Ecto neural progenitor cell (in vitro differentiated cells): ENCODE results near the gene LTO1.

Source experiments
- DNase-seq: peaks from one replicate; pipeline ENCODE4 v3.0.0-alpha.2; 2018; ENCODE audit warnings: low spot score

The LTO1 gene

DNA sequence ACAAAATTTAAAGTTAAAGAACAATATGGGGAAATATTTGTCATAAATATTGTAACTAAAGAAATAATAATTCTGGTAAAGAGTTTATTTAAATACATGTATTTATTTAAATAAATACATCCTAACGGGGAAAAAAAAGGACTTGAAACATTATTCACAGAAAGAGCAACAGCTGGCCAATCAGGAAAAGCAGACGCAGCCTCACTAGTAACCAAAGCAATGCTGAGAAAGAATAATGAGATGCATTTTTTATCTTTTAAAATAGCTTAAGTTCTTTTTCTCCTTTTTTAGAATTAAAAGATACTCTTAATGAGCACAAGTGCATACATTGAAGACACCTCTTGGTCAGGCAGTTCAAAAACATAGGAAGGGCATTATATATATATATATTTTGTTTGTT, 2.6 kb upstream of the LTO1 start:
- DNase-seq, result no peak

DNA sequence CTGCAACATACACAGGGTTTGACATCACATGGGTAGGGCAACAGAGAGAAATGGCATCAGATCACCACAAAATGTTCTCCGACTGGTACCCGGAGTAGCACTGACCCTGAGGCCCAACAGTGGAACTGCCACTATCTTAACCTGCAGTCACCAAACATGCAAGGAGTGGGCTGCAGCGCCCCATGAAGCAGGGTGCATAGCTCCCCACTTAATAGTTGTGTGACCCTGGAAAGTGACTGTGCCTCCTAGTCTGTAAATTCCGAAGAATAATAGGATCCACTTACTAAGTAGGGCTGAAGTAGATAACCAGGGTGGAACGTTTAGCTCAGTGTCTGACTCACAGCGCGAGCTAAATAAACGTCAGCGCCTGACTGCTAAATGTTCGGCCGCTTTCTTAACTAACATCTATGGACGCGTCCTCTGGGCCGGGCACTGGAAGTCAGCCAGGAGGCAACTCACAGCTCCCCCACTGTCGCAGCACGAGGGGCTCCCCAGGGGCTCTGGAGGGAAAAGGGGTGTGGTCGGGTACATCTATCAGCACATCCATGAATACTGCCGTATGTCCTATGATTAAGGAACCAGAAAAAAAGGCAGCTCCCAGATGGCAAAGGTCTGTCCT, 777 bp downstream of the LTO1 start:
- no peak for DNase-seq

- no peak for DNase-seq
Observed at GRCh38 chr11:69671734-69672465, 3.3 kb downstream of the LTO1 start.

DNA sequence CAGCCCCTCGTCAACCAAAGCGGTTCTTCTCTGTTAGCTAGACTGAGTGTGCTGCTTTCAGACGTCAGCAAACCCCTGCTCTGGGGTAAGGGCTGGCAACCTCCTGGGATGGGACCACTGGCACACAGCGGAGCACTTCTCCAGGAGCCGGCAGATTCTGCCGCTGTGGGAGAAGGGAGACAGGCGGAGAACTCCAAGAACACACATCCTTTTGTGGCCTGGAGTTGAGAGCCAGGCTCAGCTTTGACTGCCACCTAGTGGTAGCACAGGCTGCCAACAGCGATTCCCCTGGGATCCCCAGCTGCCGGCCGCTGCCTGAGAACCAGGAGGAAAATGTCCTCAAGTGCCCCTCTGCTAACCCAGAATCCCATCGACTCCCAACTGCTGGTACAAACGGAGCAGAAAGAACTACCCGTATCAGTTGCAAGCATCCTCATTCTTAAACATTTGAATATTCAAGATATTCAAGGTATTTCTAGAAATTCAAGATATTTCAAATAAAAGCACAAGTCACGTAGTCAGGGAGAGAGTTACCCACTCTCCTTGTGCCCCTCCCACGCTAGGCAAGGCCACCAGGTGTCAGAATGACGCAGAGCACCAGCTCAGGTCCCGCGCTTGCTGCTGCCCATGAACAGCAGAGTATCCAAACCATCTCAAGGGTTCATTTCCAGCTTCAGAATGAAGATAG, 4.9 kb downstream of the LTO1 start:
- peak; percentile 91 for DNase-seq

GRCh38 chr11:69669486-69669885, 5.7 kb downstream of the LTO1 start:
- DNase-seq, result no peak

- DNase-seq, result no peak
Observed at GRCh38 chr11:69667619-69668604, 7.2 kb downstream of the LTO1 start.

DNA sequence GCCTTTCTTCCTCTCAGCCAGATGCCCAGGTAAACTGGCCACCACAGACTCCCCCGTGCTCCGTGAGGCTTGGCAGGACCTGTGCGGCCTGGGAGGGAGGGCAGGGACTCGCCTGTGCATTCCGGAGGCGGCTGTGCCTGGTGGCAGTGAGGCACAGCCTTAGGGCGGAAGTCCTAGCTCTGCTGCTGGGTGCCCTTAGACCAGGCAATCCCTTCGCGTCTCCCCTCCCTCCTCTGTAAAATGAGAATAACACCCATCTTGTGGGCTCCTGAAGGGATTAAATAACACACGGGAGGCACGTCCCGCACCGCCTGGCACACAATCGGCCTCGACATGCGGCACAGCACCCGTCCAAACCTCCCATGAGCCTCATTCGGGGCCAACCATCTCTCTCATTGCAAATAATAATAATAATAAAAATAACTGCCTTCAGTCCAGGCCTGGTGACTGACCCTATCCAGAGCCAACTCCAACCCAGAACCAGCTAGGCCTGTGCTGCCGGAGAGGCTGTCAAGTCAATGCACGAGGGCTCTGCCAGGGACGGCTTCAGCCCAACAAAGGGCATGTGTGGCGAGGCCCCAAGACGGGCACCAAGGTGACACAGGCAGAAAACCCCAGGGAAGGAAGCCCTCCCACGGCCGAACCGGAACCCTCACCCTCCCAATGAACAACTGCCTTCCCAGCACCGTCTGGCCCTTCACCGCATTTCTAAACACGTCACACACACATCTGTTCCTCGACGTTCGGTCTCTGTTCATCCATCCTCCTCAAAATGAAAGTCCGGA, 8.2 kb downstream of the LTO1 start:
- DNase-seq, result peak; percentile 35

DNA sequence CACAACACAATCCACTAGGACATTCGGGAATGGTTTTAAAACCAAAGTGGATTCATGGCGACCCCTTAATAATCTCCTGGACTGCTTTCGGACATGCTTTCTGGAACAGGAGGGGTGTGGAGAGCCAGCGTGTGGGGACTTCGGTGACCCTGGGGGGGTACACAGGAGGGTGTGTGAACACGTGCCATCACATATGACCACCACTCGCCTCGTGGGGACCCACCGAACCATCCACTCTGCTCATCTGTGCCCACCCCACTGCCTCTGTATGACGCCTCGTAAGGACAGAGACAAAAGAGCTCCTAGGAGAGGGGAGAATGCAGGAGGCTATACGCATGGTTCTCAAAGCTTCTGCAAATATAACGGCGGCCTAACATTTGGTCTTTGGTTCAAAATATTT, 8.9 kb downstream of the LTO1 start:
- DNase-seq, result peak; percentile 20

GRCh38 chr11:69665669-69666068, 9.5 kb downstream of the LTO1 start:
- no peak for DNase-seq

DNA sequence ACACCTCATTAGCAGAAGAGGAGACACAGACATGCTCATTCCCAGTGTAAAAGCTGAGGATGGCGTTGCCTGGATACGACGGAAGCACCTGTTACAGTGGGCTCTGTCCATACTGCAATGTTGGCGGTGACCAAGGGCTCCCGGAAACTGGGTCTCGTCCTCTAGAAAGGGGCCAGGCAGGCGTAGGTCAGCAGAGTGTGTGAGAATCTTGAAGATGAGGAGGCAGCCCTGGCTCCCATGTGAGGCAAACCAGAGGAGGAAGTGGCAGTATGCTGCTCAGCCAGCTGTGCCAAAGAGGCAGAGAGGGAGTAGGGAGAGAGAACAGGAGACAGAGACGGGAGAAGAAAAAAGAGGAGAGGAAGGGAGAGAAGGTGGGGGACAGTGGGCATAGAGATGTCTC, 10.3 kb downstream of the LTO1 start:
- peak; percentile 28 for DNase-seq

DNA sequence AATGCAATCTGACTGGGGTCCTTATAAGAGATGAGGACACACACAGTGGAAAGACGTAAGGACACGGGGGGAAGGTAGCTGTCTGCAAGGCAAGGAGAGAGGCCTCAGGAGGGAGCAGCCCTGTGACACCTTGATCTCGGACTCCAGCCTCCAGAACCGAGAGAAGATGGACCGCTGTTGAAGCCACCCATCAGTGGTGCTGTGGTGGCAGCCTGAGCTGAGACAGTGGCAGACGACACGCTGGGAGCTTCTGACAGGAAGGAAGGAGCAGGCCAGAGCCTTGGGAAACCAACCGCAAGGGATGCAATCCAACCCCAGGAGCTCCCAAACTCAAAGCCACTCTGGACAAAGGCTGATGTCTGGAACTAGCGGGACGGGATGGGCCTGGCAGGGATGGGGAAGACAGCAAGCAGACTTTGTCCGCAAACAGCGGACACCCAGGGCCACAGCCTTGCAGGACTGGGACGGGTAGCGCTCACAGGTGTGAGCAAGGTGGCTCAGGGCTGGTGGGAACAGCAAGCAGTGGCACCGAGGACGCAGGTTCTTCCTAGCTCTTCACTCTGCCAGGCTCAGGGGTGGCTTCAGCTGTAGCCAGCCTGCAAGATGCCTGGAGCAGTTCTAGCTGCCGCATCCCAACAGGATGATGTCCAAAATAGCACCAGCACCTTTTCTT, 10.9 kb downstream of the LTO1 start:
- DNase-seq, result peak; percentile 26

DNA sequence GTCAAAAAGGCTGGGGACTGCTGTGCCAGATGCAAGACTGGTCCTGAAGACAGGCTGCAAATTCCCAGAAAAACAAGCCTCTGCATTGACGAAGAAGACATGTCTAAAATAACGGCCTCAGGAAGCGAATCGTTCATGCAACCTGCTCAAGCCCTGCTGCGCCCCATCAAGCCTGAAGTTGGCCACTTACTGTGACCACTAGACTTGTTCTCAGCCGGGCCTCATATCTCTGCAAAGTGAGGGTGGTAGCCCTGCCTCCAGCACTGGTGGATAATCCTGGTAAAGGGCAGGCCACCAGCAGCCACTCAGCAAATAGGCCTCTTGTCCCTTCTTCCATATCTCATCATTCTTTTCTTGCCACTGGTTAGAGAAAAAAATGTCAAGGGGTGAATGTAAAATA, 11.8 kb downstream of the LTO1 start:
- DNase-seq, result peak; percentile 32

DNA sequence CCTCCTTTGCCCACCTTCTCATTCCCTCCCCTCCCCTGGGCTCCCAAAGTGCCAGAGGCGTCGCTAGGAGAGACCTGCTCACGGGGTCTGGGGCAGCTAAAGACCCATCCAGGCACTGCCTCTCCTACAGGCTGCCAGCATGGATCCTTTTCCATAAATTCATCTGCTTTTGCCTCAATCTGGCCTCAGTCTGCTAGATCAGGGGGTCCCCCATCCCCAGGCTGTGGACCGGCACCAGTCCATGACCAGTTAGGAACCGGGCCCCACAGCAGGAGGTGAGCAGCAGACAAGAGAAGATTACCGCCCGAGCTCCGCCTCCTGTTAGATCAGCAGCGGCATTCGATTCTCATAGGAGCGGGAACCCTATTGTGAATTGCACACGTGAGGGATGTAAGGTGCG, 12.3 kb downstream of the LTO1 start:
- peak; percentile 48 for DNase-seq

DNA sequence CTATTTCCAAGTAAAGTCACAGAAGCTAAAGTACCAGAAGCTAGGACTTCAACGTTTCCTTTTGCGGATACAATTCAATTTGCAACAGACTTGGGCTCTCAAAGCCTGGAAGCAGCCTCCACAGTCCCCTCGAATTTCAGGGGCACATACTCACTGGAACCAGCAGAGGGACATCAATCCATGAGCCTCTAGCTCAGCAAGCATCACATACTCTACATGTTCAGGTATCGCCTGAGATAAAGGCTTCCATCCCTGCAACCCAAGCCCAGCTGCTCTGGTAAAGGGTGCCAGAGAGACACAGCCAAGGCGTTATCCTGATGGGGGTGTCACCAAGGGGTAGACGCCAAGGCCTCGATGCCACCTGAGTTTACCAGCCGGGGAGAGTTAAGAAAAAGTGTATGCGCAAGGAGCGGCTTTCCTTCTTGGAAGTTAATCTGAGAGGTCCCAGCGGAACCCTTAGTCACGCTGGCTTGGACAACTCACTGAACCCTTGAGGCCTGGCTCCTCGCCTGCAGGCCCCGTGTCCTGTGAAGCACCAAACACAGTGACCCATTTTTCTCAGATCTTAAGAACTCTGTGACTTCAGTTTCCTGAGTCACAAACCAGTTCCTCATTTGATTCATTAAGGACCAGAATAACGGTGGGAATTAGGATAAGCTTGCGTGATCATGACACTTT, 13.0 kb downstream of the LTO1 start:
- no peak for DNase-seq

DNA sequence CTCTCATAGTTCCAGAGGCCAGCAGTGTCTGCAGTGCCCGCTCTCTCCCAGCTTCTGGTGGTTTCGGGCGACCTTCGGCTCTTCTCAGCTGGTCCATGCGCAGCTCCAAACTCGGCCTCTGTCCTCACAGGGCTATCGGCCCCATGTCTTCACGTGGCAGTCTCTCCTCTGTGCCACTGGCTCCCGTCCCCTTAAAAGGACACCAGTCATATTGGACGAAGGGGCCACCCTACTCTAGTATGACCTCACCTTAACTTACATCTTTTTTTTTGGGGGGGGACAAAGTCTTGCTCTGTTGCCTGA, 13.8 kb downstream of the LTO1 start:
- DNase-seq, result no peak

DNA sequence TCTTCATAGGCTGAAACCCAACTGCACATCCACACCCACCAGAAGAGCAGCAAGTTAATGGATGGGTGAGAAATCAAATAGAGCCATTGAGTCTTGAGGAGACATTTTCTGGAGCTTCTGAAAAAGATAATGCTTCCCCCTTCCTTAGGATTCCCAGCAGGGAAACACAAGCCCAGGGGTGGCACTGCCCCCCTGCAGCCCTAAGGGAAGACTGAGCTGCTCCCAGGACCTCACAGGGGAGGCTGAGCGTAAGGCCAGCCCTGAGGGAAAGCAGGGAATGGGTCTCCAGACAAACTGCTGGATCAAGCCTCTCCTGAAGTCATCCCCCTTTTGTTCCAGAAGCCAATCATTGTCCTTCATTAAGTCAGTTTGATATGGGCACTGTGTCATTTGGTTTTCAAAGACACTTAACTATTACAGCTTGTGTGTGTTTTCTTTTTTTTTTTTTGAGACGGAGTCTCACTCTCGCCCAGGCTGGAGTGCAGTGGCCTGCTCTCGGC, 15.1 kb downstream of the LTO1 start:
- DNase-seq, result no peak

- DNase-seq, result no peak
Observed at GRCh38 chr11:69659591-69659990, 15.6 kb downstream of the LTO1 start.

DNA sequence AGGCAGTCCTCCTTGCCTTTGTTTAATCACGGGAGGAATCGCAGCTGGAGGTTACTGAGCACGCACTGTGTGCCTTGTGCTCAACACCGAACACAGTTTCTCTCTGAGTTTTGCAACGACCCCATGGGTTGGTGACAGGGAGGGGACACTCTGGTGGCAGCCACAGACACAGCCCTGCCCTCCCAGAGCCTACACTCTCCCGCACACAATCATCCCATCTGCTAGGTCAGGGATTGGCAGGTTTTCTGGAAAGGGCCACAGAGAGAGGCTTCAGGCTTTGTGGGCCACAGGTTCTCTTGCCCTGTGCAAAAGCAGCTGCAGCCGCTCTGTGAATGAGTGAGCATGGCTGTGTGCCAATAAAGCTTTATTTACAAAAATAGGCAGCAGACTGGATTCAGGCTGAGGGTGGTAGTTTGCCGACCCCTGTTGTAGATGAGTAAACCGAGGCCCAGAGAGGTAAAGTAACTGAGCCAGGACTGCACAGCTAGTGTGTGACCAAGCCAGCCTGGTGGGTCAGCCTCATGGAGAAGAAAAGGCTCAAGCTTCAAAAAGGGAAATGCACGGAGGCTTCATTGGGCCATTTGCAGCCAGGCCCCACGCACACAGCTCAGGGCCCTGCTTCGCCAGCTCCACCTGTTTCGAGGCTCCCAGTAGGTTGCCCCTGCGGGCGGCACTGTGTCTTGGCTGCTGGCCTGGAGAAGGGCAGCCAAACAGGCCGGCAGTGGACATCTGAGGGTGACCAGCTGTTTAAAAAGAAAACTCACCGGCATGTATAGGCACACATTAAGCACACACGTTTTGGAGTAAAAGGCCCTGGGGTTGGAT, 16.3 kb downstream of the LTO1 start:
- no peak for DNase-seq

GRCh38 chr11:69657911-69658625, 17.1 kb downstream of the LTO1 start:
- DNase-seq, result peak; percentile 96
